COLO668 (cell line): ENCODE measurements around the gene OBSCN.
"Not testable (repeated sequence)": the region's sequence is repeated elsewhere in the genome, so short reads cannot be mapped to it uniquely, and the experiment has no call there.

Source experiments
- DNase-seq: peaks from one replicate; lab custom pipeline; 2025; ENCODE audit not compliant: unreplicated experiment; lab: John Stamatoyannopoulos, UW

The OBSCN gene

GRCh38 chr1:228211531-228212414, 3.9 kb downstream of the OBSCN start:
- no peak for DNase-seq

DNA sequence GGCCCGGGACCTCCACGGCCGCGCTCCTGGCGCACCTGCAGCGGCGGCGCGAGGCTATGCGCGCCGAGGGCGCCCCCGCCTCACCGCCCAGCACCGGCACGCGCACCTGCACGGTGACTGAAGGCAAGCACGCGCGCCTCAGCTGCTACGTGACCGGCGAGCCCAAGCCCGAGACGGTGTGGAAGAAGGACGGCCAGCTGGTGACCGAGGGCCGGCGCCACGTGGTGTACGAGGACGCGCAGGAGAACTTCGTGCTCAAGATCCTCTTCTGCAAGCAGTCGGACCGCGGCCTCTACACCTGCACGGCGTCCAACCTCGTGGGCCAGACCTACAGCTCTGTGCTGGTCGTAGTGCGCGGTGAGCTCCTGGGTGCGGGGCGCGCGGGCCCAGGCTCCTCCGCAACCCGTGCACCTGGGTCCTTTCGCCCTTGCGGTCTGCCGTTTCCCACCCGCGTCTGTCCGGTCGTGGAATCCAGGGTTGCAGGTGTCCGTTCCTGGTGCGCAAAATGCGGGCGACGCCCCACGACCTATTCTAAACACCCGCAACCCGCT, 4.6 kb downstream of the OBSCN start:
- no peak for DNase-seq

DNA sequence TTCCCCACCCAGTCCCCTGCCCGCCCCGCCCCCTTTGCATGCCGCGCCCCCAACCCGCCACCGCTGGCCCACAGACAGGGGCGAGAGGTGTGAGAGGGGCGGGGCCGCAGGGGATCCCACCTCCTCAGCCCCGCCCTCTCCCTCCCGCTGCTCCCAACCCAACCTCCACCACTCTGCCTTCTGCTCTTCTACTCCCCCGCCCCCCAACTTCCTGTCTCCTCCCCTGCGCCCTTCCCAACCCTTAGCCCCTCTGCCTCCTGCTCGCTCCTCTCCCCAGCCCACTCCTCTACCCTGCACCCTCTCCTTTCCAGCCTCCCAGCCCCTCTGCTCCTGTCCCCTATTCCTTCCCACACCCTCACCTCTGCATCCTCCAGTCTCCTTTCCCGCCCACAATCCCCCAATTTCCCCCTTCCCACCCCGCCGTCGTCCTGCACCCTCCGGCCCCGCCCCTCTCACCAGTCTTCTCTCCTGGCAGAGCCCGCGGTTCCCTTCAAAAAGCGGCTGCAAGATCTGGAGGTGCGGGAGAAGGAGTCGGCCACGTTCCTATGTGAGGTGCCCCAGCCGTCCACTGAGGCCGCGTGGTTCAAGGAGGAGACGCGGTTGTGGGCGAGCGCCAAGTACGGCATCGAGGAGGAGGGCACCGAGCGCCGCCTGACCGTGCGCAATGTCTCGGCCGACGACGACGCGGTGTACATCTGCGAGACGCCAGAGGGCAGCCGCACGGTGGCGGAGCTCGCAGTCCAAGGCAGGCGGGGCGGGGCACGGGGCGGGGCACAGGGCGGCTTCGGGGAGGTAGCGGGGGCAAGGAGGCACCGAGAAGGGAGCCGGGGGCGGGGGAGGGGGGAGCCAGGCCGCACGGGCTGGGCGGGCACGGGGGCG, 5.4 kb downstream of the OBSCN start:
- peak; percentile 79 for DNase-seq

DNA sequence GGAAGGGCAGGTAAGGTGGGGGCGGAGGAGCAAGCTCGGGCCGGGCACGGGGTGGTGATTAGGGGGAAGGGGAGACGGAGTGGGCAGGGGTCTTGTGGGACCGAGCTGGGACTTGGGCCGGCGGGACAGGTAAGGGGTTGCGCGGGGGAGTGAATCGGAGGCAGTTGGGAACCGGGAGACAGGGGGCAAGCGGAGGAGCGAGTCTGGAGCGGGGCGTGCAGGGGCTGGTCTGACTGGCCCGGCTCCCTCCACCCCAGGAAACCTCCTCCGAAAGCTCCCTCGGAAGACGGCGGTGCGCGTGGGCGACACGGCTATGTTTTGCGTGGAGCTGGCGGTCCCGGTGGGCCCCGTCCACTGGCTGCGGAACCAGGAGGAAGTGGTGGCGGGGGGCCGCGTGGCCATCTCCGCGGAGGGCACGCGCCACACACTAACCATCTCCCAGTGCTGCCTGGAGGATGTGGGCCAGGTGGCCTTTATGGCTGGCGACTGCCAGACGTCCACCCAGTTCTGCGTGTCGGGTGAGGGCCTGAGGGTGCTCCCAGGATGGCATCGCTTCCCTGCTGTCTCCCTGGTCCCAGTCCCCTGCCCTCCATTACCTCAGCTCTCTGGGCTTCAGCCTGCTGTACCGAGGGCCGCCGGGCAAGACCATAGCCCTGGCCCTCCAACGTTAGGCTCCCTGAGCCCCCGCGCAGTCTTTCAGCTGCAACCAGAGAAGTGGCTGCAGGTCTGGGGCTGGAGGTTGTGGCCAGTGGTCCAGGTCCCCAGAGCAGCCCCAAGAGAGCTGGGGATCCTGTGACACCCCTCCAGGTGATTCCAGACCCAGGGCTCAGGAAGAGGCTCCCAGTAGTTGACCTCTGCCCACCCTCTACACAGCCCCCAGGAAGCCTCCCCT, 6.3 kb downstream of the OBSCN start:
- no peak for DNase-seq

DNA sequence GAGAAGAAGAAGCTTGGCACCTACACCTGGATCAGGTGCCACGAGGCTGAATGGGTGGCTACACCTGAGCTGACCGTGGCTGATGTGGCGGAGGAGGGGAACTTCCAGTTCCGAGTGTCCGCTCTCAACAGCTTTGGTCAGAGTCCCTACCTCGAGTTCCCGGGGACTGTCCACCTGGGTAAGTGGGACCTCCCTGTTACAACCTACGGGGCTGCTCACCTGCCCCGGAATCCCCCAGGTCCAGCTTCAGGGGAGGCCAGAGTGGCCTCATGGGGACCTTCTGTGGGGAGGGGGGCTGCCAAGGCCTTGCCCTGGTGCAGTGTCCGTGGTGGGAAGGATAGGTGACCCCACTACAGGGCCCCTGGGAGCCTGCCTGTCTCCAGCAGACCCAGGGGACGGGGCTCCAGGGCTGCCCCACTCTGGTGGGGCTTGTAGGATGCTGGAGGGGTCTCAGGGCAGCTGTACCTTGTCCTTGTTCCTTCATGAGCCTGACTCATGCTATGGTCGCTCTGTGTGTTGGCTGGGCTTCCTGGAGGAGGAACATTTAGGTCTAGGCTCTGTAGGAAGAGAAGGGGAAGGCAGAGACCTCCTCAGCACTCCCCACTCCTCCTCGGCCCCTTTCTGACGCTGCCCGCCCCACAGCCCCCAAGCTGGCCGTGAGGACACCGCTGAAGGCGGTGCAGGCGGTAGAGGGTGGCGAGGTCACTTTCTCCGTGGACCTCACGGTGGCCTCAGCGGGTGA, 7.2 kb downstream of the OBSCN start:
- DNase-seq, result no peak

- no peak for DNase-seq
Observed at GRCh38 chr1:228215663-228216116, 7.8 kb downstream of the OBSCN start.

GRCh38 chr1:228216371-228217320, 8.8 kb downstream of the OBSCN start:
- DNase-seq, result peak; percentile 18

GRCh38 chr1:228217551-228218344, 9.9 kb downstream of the OBSCN start:
- DNase-seq, result no peak

GRCh38 chr1:228218513-228219244, 10.8 kb downstream of the OBSCN start:
- no peak for DNase-seq

DNA sequence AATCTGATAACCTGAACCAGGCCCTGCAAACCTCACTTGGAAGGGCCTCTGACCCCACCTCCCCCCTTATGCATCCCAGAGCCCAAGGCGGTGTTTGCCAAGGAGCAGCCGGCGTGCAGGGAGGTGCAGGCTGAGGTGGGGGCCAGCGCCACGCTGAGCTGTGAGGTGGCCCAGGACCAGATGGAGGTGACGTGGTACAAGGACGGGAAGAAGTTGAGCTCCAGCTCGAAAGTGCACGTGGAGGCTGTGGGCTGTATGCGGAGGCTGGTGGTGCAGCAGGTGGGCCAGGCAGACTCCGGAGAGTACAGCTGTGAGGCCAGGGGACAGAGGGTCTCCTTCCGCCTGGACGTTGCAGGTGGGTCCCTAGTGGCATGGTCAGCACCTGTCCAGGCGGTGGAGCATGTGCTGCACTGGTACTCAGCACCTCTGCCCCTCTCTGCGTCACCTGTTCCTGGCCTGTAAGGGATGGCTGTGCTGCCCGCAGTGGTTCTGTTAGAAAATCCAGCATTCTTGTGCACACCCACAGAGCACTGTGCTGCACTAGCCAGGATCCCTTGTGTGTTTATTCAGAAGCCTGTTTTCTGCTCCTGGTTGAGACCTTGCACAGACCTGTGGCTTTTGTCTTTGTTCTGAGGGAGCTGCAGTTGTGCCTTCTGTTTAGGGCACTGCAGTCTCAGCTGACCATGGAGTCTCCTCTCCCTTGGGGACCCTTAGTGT, 11.6 kb downstream of the OBSCN start:
- no peak for DNase-seq

DNA sequence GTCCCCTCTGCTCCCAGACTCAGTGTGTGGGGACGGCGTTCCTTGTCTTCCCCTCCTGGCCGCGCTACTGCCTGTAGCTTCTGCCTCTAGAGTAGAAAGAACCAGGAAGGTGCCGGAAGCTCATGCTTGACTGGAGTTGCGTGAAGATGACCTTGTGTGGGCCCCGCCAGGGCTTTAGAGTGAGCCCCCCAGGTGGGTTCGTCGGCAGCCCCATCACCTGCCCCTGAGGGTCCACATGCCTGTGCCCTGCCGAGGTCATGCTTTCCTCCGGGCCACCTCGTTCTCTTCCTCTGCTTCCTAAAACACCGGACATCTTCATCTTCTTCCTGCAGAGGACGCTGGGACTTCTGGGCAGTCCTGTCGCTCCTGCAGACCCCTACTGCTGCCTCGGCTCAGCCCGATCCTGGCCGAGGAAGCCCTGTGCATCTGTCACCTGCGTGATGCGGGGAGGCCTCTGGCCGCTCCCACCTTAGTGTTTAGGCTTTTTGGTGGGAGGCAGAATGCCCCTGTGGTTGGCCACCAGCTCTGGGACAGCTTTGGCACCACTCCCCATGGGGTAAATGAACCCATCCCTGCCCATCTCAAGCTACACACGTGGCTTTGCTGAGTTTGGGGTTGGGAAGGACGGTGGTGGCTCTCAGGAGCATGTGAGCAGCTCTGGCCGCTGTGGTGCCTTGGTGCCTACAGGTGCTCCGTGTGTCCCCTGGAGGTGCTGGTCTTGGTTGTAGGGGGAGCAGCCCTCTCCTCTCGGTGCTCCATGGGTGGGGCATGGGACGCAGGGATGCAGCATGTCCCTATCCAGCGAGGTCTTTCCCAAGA, 12.3 kb downstream of the OBSCN start:
- no peak for DNase-seq

DNA sequence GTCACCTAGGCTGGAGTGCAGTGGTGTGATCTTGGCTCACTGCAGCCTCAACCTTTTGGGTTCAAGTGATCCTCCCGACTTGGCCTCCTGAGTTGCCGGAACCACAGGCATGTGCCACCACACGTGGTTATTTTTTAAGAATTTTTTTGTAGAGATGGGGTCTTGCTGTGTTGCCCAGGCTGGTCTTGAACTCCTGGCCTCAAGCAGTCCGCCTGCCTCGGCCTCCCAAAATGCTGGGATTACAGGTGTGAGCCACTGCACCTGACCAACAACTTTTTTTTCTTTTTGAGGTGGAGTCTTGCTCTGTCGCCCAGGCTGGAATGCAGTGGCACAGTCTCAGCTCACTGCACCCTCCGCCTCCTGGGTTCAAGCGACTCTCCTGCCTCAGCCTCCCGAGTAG, 13.3 kb downstream of the OBSCN start:
- DNase-seq, result not testable (repeated sequence)

DNA sequence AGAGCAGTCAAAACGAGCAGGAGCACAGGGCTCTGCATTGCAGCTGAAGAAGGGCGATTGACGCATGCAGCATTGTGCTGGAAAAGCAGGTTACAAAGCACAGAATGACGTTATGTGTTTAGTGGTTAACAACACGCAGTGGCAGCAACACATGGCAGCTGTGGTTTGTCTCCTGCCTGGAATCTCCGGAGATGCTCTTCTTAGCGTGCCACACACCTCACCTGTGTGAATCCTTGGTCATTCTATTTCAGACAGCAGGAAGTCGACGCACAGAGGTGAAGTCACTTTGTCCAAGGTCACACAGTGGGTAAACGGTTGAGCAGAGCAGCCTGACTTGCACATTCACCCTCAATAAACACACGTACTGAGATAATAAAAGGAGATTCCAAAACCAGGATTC, 14.7 kb downstream of the OBSCN start:
- DNase-seq, result no peak

DNA sequence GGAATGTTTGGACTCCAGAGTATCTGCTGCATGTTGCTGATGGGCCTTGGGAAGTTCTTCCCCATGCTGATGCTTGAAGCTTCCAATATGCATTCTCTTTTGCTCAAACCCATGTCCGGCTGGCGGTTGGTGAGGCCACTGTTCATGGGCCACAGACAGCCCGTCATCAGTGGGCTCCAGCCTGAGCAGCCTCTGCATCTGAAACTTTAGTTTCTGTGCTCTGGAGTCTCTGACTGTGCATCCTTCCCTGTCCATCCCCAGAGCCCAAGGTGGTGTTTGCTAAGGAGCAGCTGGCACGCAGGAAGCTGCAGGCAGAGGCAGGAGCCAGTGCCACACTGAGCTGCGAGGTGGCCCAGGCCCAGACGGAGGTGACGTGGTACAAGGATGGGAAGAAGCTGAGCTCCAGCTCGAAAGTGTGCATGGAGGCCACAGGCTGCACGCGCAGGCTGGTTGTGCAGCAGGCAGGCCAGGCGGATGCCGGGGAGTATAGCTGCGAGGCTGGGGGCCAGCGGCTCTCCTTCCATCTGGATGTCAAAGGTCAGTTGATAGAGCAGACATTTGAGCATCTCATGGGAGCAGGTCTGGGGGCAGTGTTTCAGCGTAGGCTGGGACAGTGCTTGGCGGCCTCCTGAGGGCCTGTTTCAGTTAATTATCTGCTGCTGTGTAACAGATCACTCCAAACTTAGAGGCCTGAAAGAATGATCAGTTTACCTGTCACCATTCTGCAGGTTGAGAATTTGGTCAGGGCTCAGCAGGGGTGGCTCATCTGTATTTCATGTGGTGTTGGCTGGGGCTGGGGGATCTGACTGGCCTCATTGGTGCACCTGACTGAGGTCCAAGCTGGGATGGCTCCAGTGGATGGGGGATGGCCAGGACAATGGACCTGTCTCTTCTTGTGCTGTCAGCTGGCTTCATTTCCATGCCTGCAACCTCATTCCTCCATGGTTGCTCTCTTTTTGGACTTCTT, 16.6 kb downstream of the OBSCN start:
- no peak for DNase-seq
